NOMO-1 (cell line): ENCODE measurements around the gene HOXC10.

Experiments
- DNase-seq, 2 experiments: peaks; one replicate each; lab custom pipeline; 2025; ENCODE audit not compliant: unreplicated experiment in 2 of 2; lab: John Stamatoyannopoulos, UW

Gene HOXC10

DNA sequence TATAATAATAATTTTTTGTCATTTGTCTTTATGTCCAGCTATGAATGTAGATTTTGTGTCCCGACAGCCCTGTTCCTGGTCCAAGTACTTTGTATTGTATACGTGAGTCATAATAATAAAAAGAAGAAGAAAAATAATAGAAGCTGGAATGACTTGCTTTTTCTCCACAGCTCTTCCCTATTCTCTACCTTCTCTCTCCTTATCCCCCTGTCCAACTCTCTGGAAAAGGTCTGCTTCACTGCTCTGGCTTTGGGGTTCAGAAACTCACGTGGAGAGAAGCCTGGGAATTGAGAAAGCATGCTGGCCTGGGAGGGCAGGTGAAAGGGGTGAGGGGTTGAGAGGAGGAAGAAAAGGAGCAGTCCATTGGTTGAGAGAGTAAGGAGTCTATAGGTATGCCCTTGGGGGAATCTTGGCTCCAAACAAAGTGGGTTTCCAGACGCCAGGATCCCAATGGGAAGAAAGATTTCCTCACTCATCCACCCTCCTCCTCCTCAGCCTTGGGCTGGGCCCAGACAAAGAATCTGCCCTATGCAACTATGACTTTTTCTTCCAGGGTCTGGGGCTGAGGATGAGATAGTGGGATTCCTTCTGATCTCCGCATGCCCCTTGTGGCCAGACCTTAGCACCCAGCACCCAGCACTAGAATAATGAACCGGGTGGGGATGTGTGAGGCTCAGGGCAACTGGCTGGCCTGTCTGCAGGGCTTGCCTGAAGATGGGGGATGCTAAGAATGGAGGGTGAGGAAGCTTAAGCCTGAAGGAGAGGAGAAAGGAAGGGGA lies 27.9 kb downstream of the HOXC10 start:
- no peak for DNase-seq

DNA sequence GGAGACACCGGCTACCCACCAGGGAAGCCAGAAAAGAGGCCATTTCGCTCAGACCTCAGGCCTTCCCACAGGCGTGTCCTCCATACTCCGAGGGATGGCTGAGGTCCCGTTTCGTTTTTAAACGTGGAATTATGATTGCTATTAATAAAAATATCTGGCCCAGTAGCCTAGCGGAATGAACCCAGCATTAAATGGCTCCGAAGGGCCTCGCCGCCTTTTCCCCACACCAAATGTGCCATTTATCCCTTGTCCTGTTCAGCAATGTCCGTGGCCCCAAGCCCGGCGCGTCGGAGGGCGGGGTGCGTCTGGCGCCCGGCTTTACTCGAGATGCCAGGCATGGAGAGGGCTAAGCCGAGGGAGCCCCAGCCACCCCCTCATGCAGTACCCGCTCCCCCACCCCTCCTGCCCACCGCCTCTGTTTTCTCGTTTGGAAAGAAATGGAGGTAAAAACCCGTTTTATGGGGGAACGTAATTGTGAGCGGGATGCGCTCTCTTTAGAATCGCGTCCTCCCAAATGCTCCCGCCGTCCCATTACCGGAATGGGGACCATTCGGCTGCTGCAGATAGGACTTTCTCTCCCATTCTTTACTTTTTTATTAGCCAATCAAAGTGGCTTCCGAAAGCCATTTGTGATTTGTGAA lies 29.6 kb downstream of the HOXC10 start:
- no peak for DNase-seq

DNA sequence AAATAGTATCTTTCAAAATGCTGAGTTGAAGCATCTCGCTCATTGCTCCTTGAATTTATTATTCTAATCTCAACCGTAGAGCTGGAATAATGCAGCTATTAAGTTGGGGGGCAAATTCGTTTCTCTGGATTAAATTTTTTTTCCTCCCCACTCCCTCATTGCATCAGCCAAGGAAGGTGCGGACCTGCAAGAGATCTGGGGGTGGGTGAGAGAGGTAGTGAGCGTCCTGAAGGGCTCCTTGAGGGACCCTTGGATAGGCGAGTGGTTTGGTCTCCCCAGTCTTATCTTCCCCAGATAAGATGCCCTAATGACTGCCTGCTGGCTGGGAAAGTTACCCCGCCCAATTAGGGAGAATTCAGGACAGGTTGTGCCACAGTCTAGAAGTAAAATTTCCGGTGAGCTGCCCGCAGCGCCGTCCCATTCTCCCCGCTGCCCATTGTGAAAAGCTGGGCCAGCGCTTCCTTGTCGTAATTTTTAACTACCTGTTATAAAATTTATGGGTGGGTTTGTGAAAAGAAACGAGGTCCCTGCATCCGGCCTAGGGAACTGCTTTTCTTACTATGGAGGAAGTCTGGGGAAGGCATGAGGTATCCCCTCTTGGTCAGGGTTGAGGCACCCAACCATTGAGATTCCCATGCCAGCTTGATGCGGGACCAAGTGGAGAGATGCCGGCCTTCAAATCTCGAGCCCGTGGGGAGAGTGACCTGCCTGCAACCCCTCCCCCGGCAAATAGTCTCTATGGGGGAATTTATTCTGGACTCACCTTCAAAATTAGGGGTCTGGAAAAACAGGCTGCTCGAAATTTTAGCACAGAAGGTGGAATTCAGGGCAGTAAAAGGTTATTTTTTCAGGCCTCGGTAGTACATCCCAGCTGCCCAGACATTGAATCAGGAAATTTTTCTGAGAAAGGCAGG lies 30.3 kb downstream of the HOXC10 start:
- DNase-seq: no peak

DNA sequence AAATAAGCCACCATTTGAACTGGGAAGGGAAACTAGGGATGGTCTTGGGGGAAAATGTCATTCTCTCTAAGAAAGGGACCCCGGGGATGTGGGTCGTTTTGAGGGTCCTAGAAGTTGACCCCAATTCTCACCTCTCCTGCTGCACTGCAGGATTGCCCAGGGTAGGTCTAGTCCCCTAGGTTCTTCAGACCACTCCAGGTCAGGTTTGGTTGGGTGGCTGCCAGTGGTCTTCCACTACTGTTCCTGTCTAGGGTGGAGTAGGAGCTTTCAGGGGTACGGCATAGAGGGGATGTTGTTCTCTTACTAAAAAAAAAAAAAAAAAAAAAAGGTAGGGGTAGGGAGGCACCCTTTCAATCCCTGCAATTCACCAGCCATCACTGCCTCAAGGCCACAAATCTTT lies 31.1 kb downstream of the HOXC10 start:
- DNase-seq: no peak

- DNase-seq: no peak
These were observed 31.6 kb downstream of the HOXC10 start for GRCh38 chr12:54016478-54016964.

DNA sequence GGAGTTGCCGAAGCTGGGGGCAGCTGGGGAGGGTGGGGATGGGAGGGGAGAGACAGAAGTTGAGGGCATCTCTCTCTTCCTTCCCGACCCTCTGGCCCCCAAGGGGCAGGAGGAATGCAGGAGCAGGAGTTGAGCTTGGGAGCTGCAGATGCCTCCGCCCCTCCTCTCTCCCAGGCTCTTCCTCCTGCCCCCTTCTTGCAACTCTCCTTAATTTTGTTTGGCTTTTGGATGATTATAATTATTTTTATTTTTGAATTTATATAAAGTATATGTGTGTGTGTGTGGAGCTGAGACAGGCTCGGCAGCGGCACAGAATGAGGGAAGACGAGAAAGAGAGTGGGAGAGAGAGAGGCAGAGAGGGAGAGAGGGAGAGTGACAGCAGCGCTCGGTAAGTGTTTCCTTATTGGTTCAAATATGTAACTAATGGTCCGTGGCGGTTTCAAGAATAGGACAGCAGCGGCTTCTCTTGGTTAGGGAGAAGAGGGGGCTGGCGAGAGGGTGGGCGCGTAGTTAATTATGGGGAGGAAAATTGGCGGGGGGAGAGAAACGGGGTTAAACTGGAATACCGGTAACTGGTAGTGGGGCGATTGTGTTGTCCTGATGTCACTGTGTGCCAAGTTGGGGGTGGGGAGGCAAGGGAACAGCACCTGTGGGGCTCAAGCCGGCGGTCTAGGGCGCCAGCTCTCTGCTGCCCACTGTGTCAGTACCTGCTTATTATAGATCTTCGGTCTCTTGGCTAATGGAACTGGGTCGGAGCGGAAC lies 32.3 kb downstream of the HOXC10 start:
- DNase-seq: peak in 1 of 2 experiments; percentile 68

- DNase-seq: peak; percentile 78 to 91
These were observed 33.0 kb downstream of the HOXC10 start for GRCh38 chr12:54017878-54018467.

DNA sequence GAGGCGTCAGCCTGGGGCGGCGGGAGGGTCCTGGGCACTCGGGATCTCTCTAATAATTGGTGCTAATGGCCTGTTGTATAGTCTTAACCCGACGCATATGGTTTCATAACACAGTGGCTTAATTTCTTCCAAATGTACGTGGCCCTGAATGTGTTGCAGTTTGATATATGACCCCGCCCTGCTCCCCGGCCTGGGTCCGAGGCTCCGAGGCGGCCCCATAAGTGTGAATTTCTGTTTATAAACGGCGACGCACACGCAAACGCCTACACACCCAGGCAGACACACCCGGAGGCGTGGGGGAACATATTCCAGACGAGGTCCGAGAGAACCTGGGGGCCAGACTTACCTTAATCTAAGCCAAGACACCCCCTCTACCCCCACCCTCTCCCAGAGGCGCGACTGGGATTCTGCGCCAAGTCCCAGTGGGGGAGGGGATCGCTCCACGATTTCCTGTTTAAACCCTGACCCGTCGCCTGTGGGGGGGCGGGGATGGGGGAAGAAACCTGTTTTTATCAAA lies 33.6 kb downstream of the HOXC10 start:
- DNase-seq: no peak

GRCh38 chr12:54019091-54019811 lies 34.3 kb downstream of the HOXC10 start:
- no peak for DNase-seq

DNA sequence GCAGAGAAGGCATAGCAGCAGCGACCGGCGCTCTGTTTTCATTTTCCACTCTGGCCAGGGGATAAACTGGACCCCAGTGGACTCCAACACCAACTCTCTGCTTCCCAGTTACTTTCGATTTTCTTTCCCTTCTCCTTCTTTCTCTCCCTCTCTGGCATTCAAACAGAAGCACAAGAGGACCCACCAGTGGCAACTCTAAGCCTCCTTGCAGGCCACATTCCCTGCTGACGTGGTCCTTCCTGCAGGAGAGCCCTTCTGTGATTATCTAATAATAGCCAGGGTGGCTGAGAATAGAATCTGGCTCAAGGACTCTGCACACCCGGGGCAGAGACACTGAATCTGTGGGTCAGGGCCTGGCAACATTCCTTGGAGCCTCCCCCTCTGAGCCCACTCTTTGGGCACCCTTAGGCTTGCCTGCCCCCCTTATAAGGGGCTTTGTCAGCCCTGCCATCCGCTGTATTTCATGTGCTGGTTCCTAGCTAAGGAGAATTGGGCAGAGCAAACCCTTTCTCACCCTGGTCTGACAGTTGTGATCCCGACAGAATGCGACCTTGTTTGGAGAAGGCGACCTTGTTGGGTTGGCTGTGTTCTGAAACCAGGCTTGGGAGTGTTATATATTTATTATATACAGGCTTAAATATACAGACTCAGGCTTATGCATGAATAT lies 35.1 kb downstream of the HOXC10 start:
- no peak for DNase-seq

DNA sequence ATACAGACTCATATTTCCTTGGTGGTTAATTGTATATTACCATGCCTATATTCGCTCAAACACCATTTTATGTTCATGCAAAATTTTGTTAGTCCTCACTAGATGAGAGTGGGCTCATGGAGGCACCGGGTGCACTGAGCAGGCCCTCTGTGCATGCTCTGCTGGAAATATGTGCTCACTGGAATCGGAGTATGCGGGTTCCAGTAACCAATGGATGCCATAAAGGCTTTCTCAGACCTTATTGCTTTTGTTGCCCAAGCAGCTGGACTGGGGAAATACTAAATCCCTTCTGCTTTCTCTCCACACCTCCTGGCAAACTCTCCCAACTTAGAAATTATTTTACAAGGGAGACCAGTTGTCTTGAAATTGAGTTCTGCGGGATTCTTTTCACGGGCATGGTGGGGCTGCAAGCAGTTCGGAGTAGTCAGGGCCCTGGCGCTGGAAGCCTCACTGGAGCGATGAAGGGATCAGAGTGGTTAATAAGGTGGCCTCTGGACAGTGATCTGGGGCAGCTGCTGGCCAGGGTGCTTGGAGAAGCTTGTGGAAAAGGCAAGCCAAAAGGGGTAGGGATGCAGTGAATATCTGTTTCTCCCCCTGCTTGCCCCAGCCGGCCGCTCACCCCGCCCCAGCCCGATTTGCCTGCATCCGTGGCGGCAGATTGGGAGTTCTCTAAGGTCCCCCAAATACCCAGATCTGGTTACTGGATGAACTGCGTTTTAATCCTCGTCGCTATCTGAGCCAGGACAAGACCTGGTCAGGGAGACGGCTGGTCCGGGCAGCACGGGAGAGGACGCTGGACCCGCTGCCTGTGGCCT lies 35.9 kb downstream of the HOXC10 start:
- no peak for DNase-seq

- DNase-seq: no peak
These were observed 36.6 kb downstream of the HOXC10 start for GRCh38 chr12:54021432-54022013.

DNA sequence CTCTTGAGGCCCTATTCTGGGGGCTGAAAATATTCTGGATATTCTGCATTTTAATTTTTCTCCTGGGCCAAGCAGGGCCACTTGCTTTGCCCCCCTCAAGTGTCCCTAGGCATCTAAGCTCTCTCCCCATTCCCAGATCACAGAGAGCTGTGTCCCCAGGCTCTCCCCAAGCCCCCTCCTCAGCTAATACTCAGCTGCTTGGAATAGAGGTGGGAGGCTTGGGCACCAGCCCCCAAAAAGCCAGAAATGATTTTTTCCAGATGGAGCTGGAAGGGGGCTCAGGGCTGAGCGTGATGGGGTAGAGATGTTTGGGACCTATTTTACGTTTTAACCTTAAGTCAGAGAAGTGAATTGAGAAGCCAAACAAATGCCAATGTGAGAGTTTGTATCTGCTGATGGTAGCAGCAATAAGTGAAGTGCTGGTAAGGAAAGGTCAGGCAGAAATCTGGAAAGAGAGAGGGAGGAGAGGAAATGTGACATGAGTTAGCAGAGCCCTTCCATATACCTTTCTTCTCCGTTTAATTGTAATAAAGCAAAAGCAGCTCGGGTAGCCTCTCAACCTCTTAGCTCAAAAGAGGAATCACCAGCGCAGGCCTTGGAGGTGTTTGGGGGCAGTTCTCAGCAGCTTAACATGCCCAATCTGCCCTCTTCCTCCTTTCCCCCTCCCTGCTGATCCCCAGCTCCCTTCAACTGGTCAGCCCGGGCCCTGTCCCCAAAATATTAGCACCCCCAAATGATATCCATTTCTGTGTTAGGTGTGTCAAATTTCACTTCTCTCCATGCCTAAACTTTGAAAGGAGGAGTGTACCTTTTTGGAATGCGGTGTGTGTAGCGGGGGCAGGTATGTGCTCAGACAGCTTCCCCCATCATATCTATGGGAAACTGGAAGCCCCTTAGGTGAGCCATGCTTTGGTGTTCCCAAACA lies 38.3 kb downstream of the HOXC10 start:
- DNase-seq: peak in 1 of 2 experiments; percentile 28

DNA sequence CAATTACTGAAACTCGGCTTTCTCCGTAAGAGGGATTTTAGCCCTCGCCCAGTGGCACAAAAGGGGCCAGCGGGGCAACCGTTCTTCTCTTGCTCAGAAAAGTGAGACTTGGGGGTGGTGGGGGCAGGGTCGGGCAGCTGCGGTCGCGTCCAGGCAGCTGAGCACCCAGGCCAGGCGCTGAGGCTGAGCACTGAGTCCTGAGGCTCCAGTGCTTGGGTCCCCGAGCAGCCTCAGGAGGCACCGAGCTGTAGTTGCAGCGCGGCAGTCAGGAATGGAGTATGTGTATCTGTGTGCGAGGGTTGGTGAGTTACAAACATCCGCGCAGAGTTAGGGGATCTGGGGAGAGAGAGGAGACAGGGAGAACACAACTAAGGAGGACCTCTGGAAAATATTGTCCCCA lies 39.2 kb downstream of the HOXC10 start:
- no peak for DNase-seq

DNA sequence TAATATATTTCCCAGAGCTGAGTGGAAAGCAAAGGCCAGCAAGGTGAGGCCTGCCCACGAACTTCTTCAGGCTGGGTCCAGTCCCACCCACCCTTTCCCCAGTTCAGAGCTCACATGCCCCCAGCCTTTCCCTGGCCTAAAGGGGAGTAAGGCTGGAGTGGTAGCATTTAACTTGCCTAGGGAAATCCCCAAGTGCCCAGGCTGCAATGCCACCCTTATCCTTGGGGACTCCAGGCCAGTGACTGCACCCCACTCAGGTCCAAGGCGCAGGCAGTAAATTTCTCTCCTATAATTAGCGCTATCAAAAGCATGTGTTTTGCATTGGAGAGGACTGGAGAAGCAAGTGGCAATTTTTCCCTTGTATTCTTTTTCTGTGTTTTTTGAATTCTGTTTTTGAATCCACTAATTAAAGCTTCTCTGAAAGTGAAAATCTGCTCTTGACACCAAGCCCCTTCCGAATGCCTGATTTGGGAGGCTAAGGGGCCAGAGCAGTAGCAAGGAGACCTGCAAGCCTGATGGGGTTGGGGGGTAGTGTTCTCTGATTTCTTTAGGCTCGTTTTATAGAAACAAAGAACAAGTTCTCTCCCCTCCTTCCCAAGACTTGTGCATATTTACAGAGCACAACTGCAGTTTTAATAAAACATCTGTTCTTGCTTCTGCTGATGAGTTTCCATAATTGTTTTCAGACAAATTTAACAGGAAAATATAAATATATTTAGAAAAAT lies 39.8 kb downstream of the HOXC10 start:
- DNase-seq: no peak
